22Rv1 (cell line): ENCODE data around the gene SNRPA1.

Source experiments
- ZFX ChIP-seq: fragments of 450-650 bp; IDR thresholded peaks from 2 replicates; pipeline ENCODE4 v1.6.1; 2017; ENCODE audit warnings: antibody characterized with exemption, borderline replicate concordance
- TF ChIP-seq, protein P1 (sequence below): fragments of 450-650 bp; IDR thresholded peaks from 2 replicates; pipeline ENCODE4 v1.5.1; 2017; ENCODE audit warnings: mild to moderate bottlenecking

DNA sequence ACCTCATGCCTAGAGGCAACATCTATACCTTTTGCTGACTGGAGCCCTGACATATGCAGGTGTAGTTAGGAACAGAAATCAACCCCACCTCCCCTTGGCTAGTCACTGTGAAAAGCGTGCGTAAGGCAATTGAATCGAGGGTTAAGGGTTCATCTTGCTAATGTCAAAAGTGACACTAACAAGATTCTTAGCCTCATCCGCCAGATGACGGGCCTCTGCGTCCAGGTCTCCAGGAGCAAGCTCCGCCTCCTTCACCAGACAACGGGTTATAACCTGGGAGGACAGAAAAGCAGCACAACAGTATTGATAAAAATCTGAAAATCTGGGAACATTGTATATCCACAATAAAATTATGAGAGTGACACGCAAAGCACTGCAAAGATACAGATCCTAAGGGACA is 22.5 kb downstream of the SNRPA1 start:
- TF ChIP-seq, protein P1, sequence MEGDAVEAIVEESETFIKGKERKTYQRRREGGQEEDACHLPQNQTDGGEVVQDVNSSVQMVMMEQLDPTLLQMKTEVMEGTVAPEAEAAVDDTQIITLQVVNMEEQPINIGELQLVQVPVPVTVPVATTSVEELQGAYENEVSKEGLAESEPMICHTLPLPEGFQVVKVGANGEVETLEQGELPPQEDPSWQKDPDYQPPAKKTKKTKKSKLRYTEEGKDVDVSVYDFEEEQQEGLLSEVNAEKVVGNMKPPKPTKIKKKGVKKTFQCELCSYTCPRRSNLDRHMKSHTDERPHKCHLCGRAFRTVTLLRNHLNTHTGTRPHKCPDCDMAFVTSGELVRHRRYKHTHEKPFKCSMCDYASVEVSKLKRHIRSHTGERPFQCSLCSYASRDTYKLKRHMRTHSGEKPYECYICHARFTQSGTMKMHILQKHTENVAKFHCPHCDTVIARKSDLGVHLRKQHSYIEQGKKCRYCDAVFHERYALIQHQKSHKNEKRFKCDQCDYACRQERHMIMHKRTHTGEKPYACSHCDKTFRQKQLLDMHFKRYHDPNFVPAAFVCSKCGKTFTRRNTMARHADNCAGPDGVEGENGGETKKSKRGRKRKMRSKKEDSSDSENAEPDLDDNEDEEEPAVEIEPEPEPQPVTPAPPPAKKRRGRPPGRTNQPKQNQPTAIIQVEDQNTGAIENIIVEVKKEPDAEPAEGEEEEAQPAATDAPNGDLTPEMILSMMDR = no peak
- no peak for TF ChIP-seq ZFX
